ENCODE measurements around the gene PSMB10. TPM values are rescaled to one million over a fixed set of nuclear protein-coding genes. Genes with fewer than 3 reads are reported as not detected.

Gene PSMB10
- total RNA-seq, 1 experiment from 2014 or later = 26.9 TPM

DNA sequence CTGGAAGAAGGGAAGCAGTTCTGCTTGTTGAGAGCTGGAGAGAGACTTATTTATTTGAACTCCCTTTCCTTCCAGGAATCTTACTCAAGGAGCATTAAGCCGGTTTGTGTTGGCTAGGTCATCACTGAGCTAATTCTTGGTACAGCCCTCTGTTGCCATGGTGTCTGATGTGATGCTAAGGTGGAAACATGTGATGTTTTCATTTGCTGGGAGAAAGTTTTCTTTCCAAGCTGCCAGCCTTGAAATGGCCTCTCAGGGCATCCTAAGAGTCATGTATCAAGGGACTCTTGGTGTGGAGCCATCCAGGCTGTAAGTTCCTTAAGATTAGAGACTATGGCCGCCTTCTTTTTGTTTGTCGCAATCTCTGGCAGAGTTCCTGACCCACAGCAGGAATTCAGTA is 39.4 kb downstream of the PSMB10 start:
- no peak for DNase-seq
- ChIA-PET POLR2A (interaction anchor here (0.6 to 1.0 kb wide), 2 partner anchors 38 to 480 kb away, joined by 3 to 4 read pairs; no protein-coding TSS in a partner anchor), CTCF (interaction anchor here (0.9 kb wide), 1 partner anchor 14 kb away, joined by 3 read pairs; no protein-coding TSS in a partner anchor)
- Histone ChIP-seq H3K4me3 (ENCODE audit: low read depth, low read length) (no peak overlapping the region), H3K4me1 (peaks cover 22% of the 10 kb centered on the region), H3K36me3 (ENCODE audit: control insufficient read depth, insufficient read depth, low read length) (no peaks in the 10 kb centered on the region), H3K27me3 (replicated peaks; ENCODE audit: control insufficient read depth, insufficient read depth, low read length) (no peaks in the 10 kb centered on the region), H3K9me3 (no peaks in the 10 kb centered on the region)
- H3K27me3 Mint-ChIP-seq (ENCODE audit: insufficient read depth, unreplicated experiment) = no peaks in the 10 kb centered on the region
- no TSS peak for BruUV-seq (replicated peaks)
- H3K4me3 Mint-ChIP-seq (ENCODE audit: unreplicated experiment) = no peak overlapping the region
- H3K9me3 Mint-ChIP-seq (ENCODE audit: unreplicated experiment) = no peaks in the 10 kb centered on the region
- peaks cover 13% of the 10 kb centered on the region for H3K36me3 Mint-ChIP-seq (ENCODE audit: insufficient read depth, unreplicated experiment)
- TF ChIP-seq, protein P1, sequence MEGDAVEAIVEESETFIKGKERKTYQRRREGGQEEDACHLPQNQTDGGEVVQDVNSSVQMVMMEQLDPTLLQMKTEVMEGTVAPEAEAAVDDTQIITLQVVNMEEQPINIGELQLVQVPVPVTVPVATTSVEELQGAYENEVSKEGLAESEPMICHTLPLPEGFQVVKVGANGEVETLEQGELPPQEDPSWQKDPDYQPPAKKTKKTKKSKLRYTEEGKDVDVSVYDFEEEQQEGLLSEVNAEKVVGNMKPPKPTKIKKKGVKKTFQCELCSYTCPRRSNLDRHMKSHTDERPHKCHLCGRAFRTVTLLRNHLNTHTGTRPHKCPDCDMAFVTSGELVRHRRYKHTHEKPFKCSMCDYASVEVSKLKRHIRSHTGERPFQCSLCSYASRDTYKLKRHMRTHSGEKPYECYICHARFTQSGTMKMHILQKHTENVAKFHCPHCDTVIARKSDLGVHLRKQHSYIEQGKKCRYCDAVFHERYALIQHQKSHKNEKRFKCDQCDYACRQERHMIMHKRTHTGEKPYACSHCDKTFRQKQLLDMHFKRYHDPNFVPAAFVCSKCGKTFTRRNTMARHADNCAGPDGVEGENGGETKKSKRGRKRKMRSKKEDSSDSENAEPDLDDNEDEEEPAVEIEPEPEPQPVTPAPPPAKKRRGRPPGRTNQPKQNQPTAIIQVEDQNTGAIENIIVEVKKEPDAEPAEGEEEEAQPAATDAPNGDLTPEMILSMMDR (IDR thresholded peaks at IDR 0.05; ENCODE audit: insufficient read depth in 1 of 2, low read depth in 1 of 2, low read length in 1 of 2, severe bottlenecking in 1 of 2, unreplicated experiment in 1 of 2) = no peak
- H3K4me1 Mint-ChIP-seq (ENCODE audit: low read depth, unreplicated experiment) = peaks cover 14% of the 10 kb centered on the region
- intact Hi-C loops (cut with micrococcal nuclease; ENCODE audit: unreplicated experiment) = no loop called here
- H3K27ac Mint-ChIP-seq (ENCODE audit: unreplicated experiment) = no peak overlapping the region

DNA sequence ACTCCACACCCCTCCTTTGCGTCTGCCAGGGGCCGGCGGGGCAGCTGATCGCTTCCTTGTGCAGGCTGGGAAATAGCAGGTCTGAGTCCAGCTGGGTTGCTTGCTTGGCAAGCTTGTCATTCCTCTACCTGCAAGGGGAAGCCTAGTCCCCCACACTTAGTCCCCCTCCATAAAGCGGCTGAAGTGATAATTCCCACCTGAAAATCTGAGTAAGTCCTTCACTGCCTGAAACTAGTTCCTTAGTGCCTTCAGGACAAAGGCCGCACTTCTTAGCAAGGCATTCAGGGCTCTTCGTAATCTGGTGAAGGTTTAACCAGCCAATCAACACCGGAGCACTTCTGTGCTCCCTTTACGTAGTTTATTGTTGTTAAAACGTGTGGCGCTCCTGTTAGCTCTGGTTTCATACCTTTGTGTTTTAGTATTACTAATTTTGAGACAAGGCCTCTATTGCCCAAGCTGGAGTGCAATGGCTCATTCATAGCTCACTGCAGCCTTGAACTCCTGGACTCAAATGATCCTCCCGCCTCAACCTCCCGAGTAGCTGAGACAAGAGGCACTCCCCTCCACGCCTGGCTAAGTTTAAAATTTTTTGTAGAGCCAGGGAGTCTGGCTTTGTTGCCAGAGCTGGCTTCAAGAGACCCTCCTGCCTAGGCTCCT is 42.8 kb downstream of the PSMB10 start:
- H3K27me3 ChIP-seq (replicated peaks; ENCODE audit: control insufficient read depth, insufficient read depth, low read length) = no peaks in the 10 kb centered on the region
- no peaks in the 10 kb centered on the region for H3K36me3 ChIP-seq (ENCODE audit: control insufficient read depth, insufficient read depth, low read length)
- H3K4me3 ChIP-seq (ENCODE audit: low read depth, low read length) = peak overlapping the region; percentile 99
- no peaks in the 10 kb centered on the region for H3K9me3 Mint-ChIP-seq (ENCODE audit: unreplicated experiment)
- intact Hi-C loops (cut with micrococcal nuclease; ENCODE audit: unreplicated experiment) = loop anchor here (1.0 to 2.0 kb wide), 2 partner anchors 41 to 48 kb away; partner anchors contain the start of gene NUTF2
- no peak for DNase-seq
- POLR2A ChIA-PET = interaction anchor here (1.4 kb wide), 1 partner anchor 42 kb away, joined by 4 read pairs; no protein-coding TSS in a partner anchor
- H3K27me3 Mint-ChIP-seq (ENCODE audit: insufficient read depth, unreplicated experiment) = no peaks in the 10 kb centered on the region
- peaks cover 17% of the 10 kb centered on the region; the same call in 1 of the 2 replicates for H3K4me1 ChIP-seq
- no peaks in the 10 kb centered on the region for H3K9me3 ChIP-seq
- H3K4me3 Mint-ChIP-seq (ENCODE audit: unreplicated experiment) = peak overlapping the region; percentile 89
- H3K27ac Mint-ChIP-seq (ENCODE audit: unreplicated experiment) = peak overlapping the region; percentile 97
- BruUV-seq (replicated peaks) = TSS peak; percentile 37
- CTCF ChIA-PET = interaction anchor here (0.8 to 1.3 kb wide), 3 partner anchors 10 to 147 kb away, joined by 3 to 4 read pairs (median 3); no protein-coding TSS in a partner anchor
- H3K4me1 Mint-ChIP-seq (ENCODE audit: low read depth, unreplicated experiment) = peaks cover 14% of the 10 kb centered on the region
- TF ChIP-seq, protein P1 (IDR thresholded peaks at IDR 0.05; ENCODE audit: insufficient read depth in 1 of 2, low read depth in 1 of 2, low read length in 1 of 2, severe bottlenecking in 1 of 2, unreplicated experiment in 1 of 2) = no peak
- H3K36me3 Mint-ChIP-seq (ENCODE audit: insufficient read depth, unreplicated experiment) = peaks cover 17% of the 10 kb centered on the region

DNA sequence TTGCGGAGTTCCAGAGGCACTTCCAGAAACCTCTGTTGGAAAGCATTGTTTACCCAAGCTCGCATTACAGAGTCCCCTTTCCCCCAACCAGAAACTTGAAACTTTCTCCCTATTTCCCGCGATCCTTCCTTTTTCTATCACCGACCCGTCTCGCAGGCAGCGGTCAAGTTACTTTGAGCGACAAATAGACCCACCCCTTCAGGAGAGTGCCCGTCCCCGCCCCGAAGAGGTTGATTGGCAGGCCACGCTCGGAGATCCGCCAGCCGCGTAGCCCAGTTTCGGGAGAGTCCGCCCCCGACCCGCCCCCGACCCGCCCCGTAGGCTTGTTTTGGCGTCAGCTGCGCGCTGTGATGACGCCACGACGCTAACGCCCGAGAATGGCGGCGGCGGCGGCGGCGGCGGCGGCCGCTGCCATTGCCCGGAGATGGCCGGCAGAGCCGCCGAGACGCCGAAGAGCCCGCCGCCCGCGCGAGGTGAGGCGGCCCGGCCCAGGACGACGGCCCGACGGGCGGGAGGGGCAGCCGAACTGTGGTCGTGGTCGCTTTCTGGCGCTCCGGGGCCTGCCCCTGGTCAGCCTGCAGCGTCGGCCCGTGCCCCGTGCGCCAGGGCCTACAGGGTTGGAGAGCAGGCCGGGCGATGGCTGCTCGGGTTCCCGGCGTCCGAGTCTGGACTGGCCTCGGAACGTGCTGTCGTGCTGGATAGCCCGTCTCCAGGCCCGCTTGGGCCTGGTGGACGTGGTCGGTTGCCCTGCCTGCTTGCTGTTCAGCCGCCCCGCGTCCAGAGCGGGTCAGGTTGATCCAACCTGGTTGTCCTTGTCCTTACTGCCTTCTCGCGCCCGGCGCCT is 43.5 kb downstream of the PSMB10 start, which contains the start of gene PSKH1:
TSS of gene PSKH1 (plus strand) at position 356 of the 844 bp plus-strand sequence. CDS start 15,496 bp downstream, outside the sequence.
- H3K36me3 Mint-ChIP-seq (ENCODE audit: insufficient read depth, unreplicated experiment) = peaks cover 17% of the 10 kb centered on the region
- peaks cover 14% of the 10 kb centered on the region for H3K4me1 Mint-ChIP-seq (ENCODE audit: low read depth, unreplicated experiment)
- peak within 1 kb of the TSS; percentile 97 for H3K27ac Mint-ChIP-seq (ENCODE audit: unreplicated experiment)
- Histone ChIP-seq H3K4me3 (ENCODE audit: low read depth, low read length) (peak within 1 kb of the TSS; percentile 99), H3K27me3 (replicated peaks; ENCODE audit: control insufficient read depth, insufficient read depth, low read length) (no peaks in the 10 kb centered on the region), H3K4me1 (peaks cover 17% of the 10 kb centered on the region; the same call in 1 of the 2 replicates), H3K36me3 (ENCODE audit: control insufficient read depth, insufficient read depth, low read length) (no peaks in the 10 kb centered on the region), H3K9me3 (no peaks in the 10 kb centered on the region)
- peak within 1 kb of the TSS; percentile 89 for H3K4me3 Mint-ChIP-seq (ENCODE audit: unreplicated experiment)
- CTCF ChIA-PET = interaction anchor here (0.7 to 1.3 kb wide), 5 partner anchors 9 to 233 kb away, joined by 3 to 6 read pairs (median 4); partner anchors contain the start of gene ACD
- DNase-seq = peak; percentile 98
- TF ChIP-seq, protein P1 (IDR thresholded peaks at IDR 0.05; ENCODE audit: insufficient read depth in 1 of 2, low read depth in 1 of 2, low read length in 1 of 2, severe bottlenecking in 1 of 2, unreplicated experiment in 1 of 2) = no peak
- BruUV-seq (replicated peaks) = no TSS peak
- POLR2A ChIA-PET = interaction anchor here (0.6 to 1.4 kb wide), 4 partner anchors 28 to 326 kb away, joined by 4 to 5 read pairs (median 4); partner anchors contain the start of genes RANBP10 and TSNAXIP1
- no peaks in the 10 kb centered on the region for H3K9me3 Mint-ChIP-seq (ENCODE audit: unreplicated experiment)
- intact Hi-C loops (cut with micrococcal nuclease; ENCODE audit: unreplicated experiment) = loop anchor here (1.0 to 2.0 kb wide), 2 partner anchors 42 to 47 kb away; partner anchors contain the start of gene NUTF2
- no peaks in the 10 kb centered on the region for H3K27me3 Mint-ChIP-seq (ENCODE audit: insufficient read depth, unreplicated experiment)

Measured in Caco-2 (cell line).